ENCODE results near the gene TRPM6. TPM values are rescaled to one million over a fixed set of nuclear protein-coding genes. Genes with fewer than 3 reads are reported as not detected.

TRPM6 gene
- total RNA-seq, 1 experiment from 2014 or later, result 1.4 TPM

GRCh38 chr9:74848153-74848525, 39.6 kb downstream of the TRPM6 start:
- Mint-ChIP-seq H3K27me3 (ENCODE audit: low read depth) (no peaks in the 10 kb centered on the region; the same call in 1 of the 2 replicates), H3K9me3 (peaks cover 14% of the 10 kb centered on the region), H3K4me3 (no peak overlapping the region), H3K4me1 (no peaks in the 10 kb centered on the region), H3K36me3 (peaks cover 13% of the 10 kb centered on the region), H3K27ac (no peak overlapping the region)
- TF ChIP-seq ZNF317 (CRISPR knock-in tag; IDR thresholded peaks at IDR 0.05; ENCODE audit: borderline replicate concordance, low read depth) (no peak), SOX15 (CRISPR knock-in tag; IDR thresholded peaks at IDR 0.05) (no peak), ESRRA (CRISPR knock-in tag; IDR thresholded peaks at IDR 0.05; ENCODE audit: borderline replicate concordance) (no peak), CBFB (CRISPR knock-in tag; IDR thresholded peaks at IDR 0.05; ENCODE audit: low read depth) (no peak), GTF2I (CRISPR knock-in tag; conservative IDR thresholded peaks at IDR 0.05) (no peak), NR1H2 (CRISPR knock-in tag; IDR thresholded peaks at IDR 0.05) (no peak), ATF6 (CRISPR knock-in tag; IDR thresholded peaks at IDR 0.05) (no peak), EMX1 (CRISPR knock-in tag; IDR thresholded peaks at IDR 0.05) (no peak), SP1 (CRISPR knock-in tag; conservative IDR thresholded peaks at IDR 0.05) (no peak), RELA (CRISPR knock-in tag; IDR thresholded peaks at IDR 0.05; ENCODE audit: borderline replicate concordance) (no peak)
- ATAC-seq, result no peak
- no peak for DNase-seq (ENCODE audit: low spot score)
- CTCF ChIA-PET, result no interaction called here
- POLR2A ChIA-PET, result interaction anchor here (1.3 kb wide), 1 partner anchor 9 kb away, joined by 3 read pairs; no protein-coding TSS in a partner anchor

- ChIA-PET CTCF (no interaction called here), POLR2A (interaction anchor here (1.3 kb wide), 1 partner anchor 9 kb away, joined by 3 read pairs; no protein-coding TSS in a partner anchor)
- ATAC-seq (no peak), DNase-seq (ENCODE audit: low spot score) (no peak)
- H3K9me3 Mint-ChIP-seq, result peaks cover 19% of the 10 kb centered on the region
- H3K27me3 Mint-ChIP-seq (ENCODE audit: low read depth), result no peaks in the 10 kb centered on the region; the same call in 1 of the 2 replicates
- no peak overlapping the region for H3K4me3 Mint-ChIP-seq
- peaks cover 14% of the 10 kb centered on the region for H3K36me3 Mint-ChIP-seq
- no peaks in the 10 kb centered on the region for H3K4me1 Mint-ChIP-seq
- H3K27ac Mint-ChIP-seq, result no peak overlapping the region
- TF ChIP-seq ZBTB43 (CRISPR knock-in tag; IDR thresholded peaks at IDR 0.05), result no peak
- TF ChIP-seq KAT7 (CRISPR knock-in tag; IDR thresholded peaks at IDR 0.05; ENCODE audit: borderline replicate concordance), result no peak
- TF ChIP-seq MXD4 (CRISPR knock-in tag; IDR thresholded peaks at IDR 0.05; ENCODE audit: borderline replicate concordance), result no peak
- TF ChIP-seq TP53 (CRISPR knock-in tag; IDR thresholded peaks at IDR 0.05), result no peak
- TF ChIP-seq ZNF416 (CRISPR knock-in tag; IDR thresholded peaks at IDR 0.05), result no peak
- TF ChIP-seq ZNF281 (CRISPR knock-in tag; IDR thresholded peaks at IDR 0.05), result no peak
- TF ChIP-seq ARID4B (CRISPR knock-in tag; IDR thresholded peaks at IDR 0.05; ENCODE audit: borderline replicate concordance), result no peak
- no peak for TF ChIP-seq PREB (CRISPR knock-in tag; IDR thresholded peaks at IDR 0.05; ENCODE audit: borderline replicate concordance)
- TF ChIP-seq E2F4 (CRISPR knock-in tag; IDR thresholded peaks at IDR 0.05; ENCODE audit: borderline replicate concordance, low read depth), result no peak
- no peak for TF ChIP-seq ZNF232 (CRISPR knock-in tag; IDR thresholded peaks at IDR 0.05)
Observed at GRCh38 chr9:74847478-74848152, 40.1 kb downstream of the TRPM6 start.
